Measurements from ENCODE around the gene FMN1.

DNA sequence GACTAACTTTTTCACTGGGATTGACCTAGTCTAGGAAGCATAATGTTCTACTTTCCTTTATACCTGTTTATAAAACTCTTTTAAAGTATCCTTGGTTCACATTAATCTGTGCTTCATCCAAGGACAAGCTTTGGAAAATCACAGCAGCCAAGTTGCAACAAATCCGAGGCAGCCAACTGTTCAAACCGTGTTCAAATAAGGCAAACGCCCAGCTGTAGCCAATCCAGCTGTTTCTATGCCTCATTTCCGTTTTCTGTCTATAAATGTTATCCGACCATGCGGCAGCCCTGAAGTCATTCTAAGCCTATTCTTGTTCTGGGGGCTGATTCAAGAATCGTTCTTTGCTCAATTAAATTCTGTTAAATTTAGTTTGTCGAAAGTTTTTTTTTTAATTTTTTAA, 78.3 kb downstream of the FMN1 start:
- TF ChIP-seq, protein P1, sequence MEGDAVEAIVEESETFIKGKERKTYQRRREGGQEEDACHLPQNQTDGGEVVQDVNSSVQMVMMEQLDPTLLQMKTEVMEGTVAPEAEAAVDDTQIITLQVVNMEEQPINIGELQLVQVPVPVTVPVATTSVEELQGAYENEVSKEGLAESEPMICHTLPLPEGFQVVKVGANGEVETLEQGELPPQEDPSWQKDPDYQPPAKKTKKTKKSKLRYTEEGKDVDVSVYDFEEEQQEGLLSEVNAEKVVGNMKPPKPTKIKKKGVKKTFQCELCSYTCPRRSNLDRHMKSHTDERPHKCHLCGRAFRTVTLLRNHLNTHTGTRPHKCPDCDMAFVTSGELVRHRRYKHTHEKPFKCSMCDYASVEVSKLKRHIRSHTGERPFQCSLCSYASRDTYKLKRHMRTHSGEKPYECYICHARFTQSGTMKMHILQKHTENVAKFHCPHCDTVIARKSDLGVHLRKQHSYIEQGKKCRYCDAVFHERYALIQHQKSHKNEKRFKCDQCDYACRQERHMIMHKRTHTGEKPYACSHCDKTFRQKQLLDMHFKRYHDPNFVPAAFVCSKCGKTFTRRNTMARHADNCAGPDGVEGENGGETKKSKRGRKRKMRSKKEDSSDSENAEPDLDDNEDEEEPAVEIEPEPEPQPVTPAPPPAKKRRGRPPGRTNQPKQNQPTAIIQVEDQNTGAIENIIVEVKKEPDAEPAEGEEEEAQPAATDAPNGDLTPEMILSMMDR (IDR thresholded peaks at IDR 0.05), result no peak
- TF ChIP-seq POLR2A (IDR thresholded peaks at IDR 0.05), result no peak

Measured in esophagus squamous epithelium (tissue), 4 donors.